NT2/D1 (cell line): ENCODE measurements around the gene PTPRG.

Experiments
- SUZ12 ChIP-seq: IDR thresholded peaks from 2 replicates; pipeline ENCODE4 v1.6.1; 2011; ENCODE audit not compliant: insufficient read length, insufficient read depth; ENCODE audit errors: extremely low read depth
- YY1 ChIP-seq: IDR thresholded peaks from 2 replicates; pipeline ENCODE4 v1.6.1; 2011; ENCODE audit not compliant: insufficient read length, insufficient read depth
- ZNF274 ChIP-seq: IDR thresholded peaks from 2 replicates; pipeline ENCODE4 v1.6.1; 2011; ENCODE audit warnings: mild to moderate bottlenecking, low read depth, low read length

DNA sequence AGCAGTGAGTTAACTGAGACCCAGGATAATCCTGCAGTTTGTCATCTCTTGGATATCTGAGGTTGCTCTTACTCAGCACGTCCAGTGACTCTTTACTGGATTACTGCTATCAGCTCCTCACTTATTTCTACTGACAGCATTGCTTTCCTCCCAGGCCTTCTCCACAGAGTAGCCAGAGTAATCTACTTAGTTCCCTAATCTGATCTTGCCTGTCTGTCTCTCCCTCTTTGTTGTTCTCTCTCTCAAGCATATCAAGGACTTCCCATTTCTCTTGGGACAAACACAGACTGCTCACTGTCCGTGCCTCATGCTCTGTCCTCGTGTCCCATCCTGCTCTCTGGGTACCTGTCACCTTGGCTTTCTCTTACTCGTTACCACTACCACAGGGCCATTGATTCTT lies 435.7 kb downstream of the PTPRG start:
- TF ChIP-seq YY1 (no peak), SUZ12 (no peak), ZNF274 (no peak)
